SK-N-SH (cell line): ENCODE data around the gene SPAG5. TPM values are rescaled to one million over a fixed set of nuclear protein-coding genes. Genes with fewer than 3 reads are reported as not detected.

ENCODE experiments used
- CTCF ChIA-PET: fragments of 300-600, 350-600 bp; formaldehyde crosslinking; extraction: SDS; loops from one replicate; lab custom pipeline; 2021; lab: Yijun Ruan, JAX
- POLR2A ChIA-PET: fragments of 350-600 bp; sonication (Branson Sonifier 250); formaldehyde crosslinking; extraction: SDS; loops from one replicate; lab custom pipeline; 2020; ENCODE audit warnings: antibody characterized with exemption, inconsistent platforms; lab: Yijun Ruan, JAX
- DNase-seq: peaks from one replicate; pipeline ENCODE4 v3.0.0; 2012
- H2AFZ ChIP-seq: fragments of 200-600 bp; sonication (generic); 2 replicates; pipeline ENCODE4 v1.8.1; 2016; ENCODE audit warnings: antibody characterized with exemption, mild to moderate bottlenecking, low read depth
- H3F3A ChIP-seq: fragments of 200-600 bp; sonication (generic); replicated peaks from 2 replicates; pipeline ENCODE3; 2016; ENCODE audit warnings: antibody characterized with exemption, mild to moderate bottlenecking; ENCODE audit not compliant: insufficient read depth
- H3K27ac ChIP-seq, 2 experiments: fragments of 200-500 bp in 1 of 2; fragments of 200-600 bp in 1 of 2; sonication (Bioruptor generic) in 1 of 2; sonication (generic), shearing (Covaris generic) in 1 of 2; 2 replicates each; pipeline versions ENCODE4 v1.5.1 to v1.6.1; 2014 to 2016; ENCODE audit warnings: low read depth in 2 of 2, inconsistent platforms in 1 of 2, low read length in 1 of 2, mild to moderate bottlenecking in 1 of 2, mixed read lengths in 1 of 2
- H3K27me3 ChIP-seq: fragments of 200-600 bp; sonication (generic), shearing (Covaris generic); 2 replicates; pipeline ENCODE4 v1.6.1; 2016; ENCODE audit warnings: mixed run types; ENCODE audit not compliant: insufficient read depth
- H3K36me3 ChIP-seq, 2 experiments: fragments of 200-500 bp in 1 of 2; fragments of 200-600 bp in 1 of 2; sonication (Bioruptor generic) in 1 of 2; sonication (generic) in 1 of 2; replicated peaks in 1 of 2; 2 replicates each; pipeline versions ENCODE3 to v1.5.1; 2014 to 2016; ENCODE audit warnings: low read length in 1 of 2, mild to moderate bottlenecking in 1 of 2; ENCODE audit not compliant: insufficient read depth in 2 of 2, control insufficient read depth in 1 of 2
- H3K4me1 ChIP-seq, 2 experiments: fragments of 200-500 bp in 1 of 2; fragments of 200-600 bp in 1 of 2; sonication (Bioruptor generic) in 1 of 2; sonication (generic), shearing (Covaris generic) in 1 of 2; 2 replicates each; pipeline versions ENCODE4 v1.5.1 to v1.6.1; 2014 to 2016; ENCODE audit warnings: low read depth in 1 of 2, low read length in 1 of 2, mixed run types in 1 of 2; ENCODE audit not compliant: insufficient read depth in 2 of 2, control insufficient read depth in 1 of 2
- H3K4me2 ChIP-seq: fragments of 200-600 bp; sonication (generic), shearing (Covaris generic); 2 replicates; pipeline ENCODE4 v1.6.1; 2017; ENCODE audit warnings: mixed run types
- H3K4me3 ChIP-seq, 2 experiments: fragments of 200-500 bp in 1 of 2; fragments of 200-600 bp in 1 of 2; sonication (Bioruptor generic) in 1 of 2; sonication (generic), shearing (Covaris generic) in 1 of 2; 2 replicates each; pipeline versions ENCODE4 v1.5.1 to v1.8.1; 2014 to 2016; ENCODE audit warnings: low read depth in 2 of 2, inconsistent platforms in 1 of 2, low read length in 1 of 2, mild to moderate bottlenecking in 1 of 2, mixed read lengths in 1 of 2, moderate library complexity in 1 of 2
- H3K79me2 ChIP-seq: fragments of 200-600 bp; sonication (generic); 2 replicates; pipeline ENCODE4 v1.8.1; 2017; ENCODE audit warnings: mild to moderate bottlenecking; ENCODE audit not compliant: insufficient read depth
- H3K9ac ChIP-seq: fragments of 200-600 bp; sonication (generic); 2 replicates; pipeline ENCODE4 v1.6.1; 2017; ENCODE audit warnings: mixed run types
- H3K9me2 ChIP-seq: fragments of 200-600 bp; sonication (generic); 2 replicates; pipeline ENCODE4 v1.6.1; 2017; ENCODE audit warnings: mixed run types
- H3K9me3 ChIP-seq: fragments of 200-600 bp; sonication (generic); 2 replicates; pipeline ENCODE4 v1.6.1; 2017; ENCODE audit warnings: mixed run types, mild to moderate bottlenecking, moderate library complexity
- H4K20me1 ChIP-seq: fragments of 200-600 bp; sonication (generic); 2 replicates; pipeline ENCODE4 v1.6.1; 2017; ENCODE audit warnings: mild to moderate bottlenecking, mixed run types; ENCODE audit not compliant: insufficient read depth
- CHD2 ChIP-seq: fragments of 150-350 bp; IDR thresholded peaks from 2 replicates; pipeline ENCODE4 v1.6.1; 2018; ENCODE audit warnings: low read length; ENCODE audit not compliant: partially characterized antibody
- ELF1 ChIP-seq: IDR thresholded peaks from 2 replicates; pipeline ENCODE4 v1.4.0; 2012
- EP300 ChIP-seq, 2 experiments: IDR thresholded peaks; 2 replicates each; pipeline versions ENCODE4 v1.4.0 to v1.6.1; 2012; ENCODE audit warnings: borderline replicate concordance in 1 of 2, low read depth in 1 of 2, low read length in 1 of 2
- EZH2phosphoT487 ChIP-seq: fragments of 200-600 bp; sonication (generic); IDR thresholded peaks from 2 replicates; pipeline ENCODE4 v1.6.1; 2017; ENCODE audit warnings: low read depth, mixed run types, mild to moderate bottlenecking, antibody characterized with exemption, moderate library complexity, borderline replicate concordance
- FOSL2 ChIP-seq: IDR thresholded peaks from 2 replicates; pipeline ENCODE4 v1.4.0; 2012; ENCODE audit warnings: low read depth, mild to moderate bottlenecking, moderate library complexity, borderline replicate concordance
- FOXJ3 ChIP-seq: sonication (generic); formaldehyde crosslinking; IDR thresholded peaks from 2 replicates; pipeline ENCODE4 v1.5.1; 2020; ENCODE audit warnings: mild to moderate bottlenecking, missing genetic modification reagents
- FOXM1 ChIP-seq: IDR thresholded peaks from 2 replicates; pipeline ENCODE4 v1.4.0; 2012; ENCODE audit warnings: low read depth, mild to moderate bottlenecking
- GABPA ChIP-seq: IDR thresholded peaks from 2 replicates; pipeline ENCODE4 v1.4.0; 2012; ENCODE audit warnings: low read depth, mild to moderate bottlenecking
- GATA2 ChIP-seq: sonication (generic); formaldehyde crosslinking; IDR thresholded peaks from 2 replicates; pipeline ENCODE4 v1.5.0; 2020; ENCODE audit warnings: mild to moderate bottlenecking, missing genetic modification reagents
- IRF3 ChIP-seq: fragments of 150-350 bp; IDR thresholded peaks from 2 replicates; pipeline ENCODE4 v1.6.1; 2016; ENCODE audit warnings: mild to moderate bottlenecking, low read depth, low read length
- JUND ChIP-seq: IDR thresholded peaks from 2 replicates; pipeline ENCODE4 v1.4.0; 2012
- MEF2A ChIP-seq: IDR thresholded peaks from 2 replicates; pipeline ENCODE4 v1.4.0; 2012; ENCODE audit warnings: low read depth, borderline replicate concordance
- MXI1 ChIP-seq: IDR thresholded peaks from 2 replicates; pipeline ENCODE4 v1.6.1; 2012; ENCODE audit warnings: mild to moderate bottlenecking, low read depth, low read length, improper control_type of control experiment
- NFIC ChIP-seq: IDR thresholded peaks from 2 replicates; pipeline ENCODE4 v1.4.0; 2012; ENCODE audit warnings: borderline replicate concordance
- NRF1 ChIP-seq: IDR thresholded peaks from 2 replicates; pipeline ENCODE4 v1.6.1; 2012; ENCODE audit warnings: low read depth, mild to moderate bottlenecking, low read length
- POLR2AphosphoS5 ChIP-seq: IDR thresholded peaks from 2 replicates; pipeline ENCODE4 v1.6.1; 2012; ENCODE audit warnings: low read depth, low read length
- RAD21 ChIP-seq: IDR thresholded peaks from 2 replicates; pipeline ENCODE4 v1.6.1; 2012; ENCODE audit warnings: mild to moderate bottlenecking, low read length
- RCOR1 ChIP-seq: fragments of 150-350 bp; IDR thresholded peaks from 2 replicates; pipeline ENCODE4 v1.6.1; 2017; ENCODE audit warnings: antibody characterized with exemption, low read length
- RFX5 ChIP-seq: IDR thresholded peaks from 2 replicates; pipeline ENCODE4 v1.6.1; 2012; ENCODE audit warnings: mild to moderate bottlenecking, improper control_type of control experiment, low read length
- RXRA ChIP-seq: IDR thresholded peaks from 2 replicates; pipeline ENCODE4 v1.4.0; 2012; ENCODE audit warnings: low read depth, mild to moderate bottlenecking, borderline replicate concordance
- SIN3A ChIP-seq: IDR thresholded peaks from 2 replicates; pipeline ENCODE4 v1.6.1; 2012; ENCODE audit warnings: low read depth, mild to moderate bottlenecking, low read length, moderate library complexity, borderline replicate concordance
- SMC3 ChIP-seq: IDR thresholded peaks from 2 replicates; pipeline ENCODE4 v1.6.1; 2012; ENCODE audit warnings: low read depth, low read length, improper control_type of control experiment
- TAF1 ChIP-seq: IDR thresholded peaks from 2 replicates; pipeline ENCODE4 v1.6.1; 2012; ENCODE audit warnings: low read depth, mild to moderate bottlenecking, low read length, moderate library complexity, borderline replicate concordance
- TEAD4 ChIP-seq: IDR thresholded peaks from 2 replicates; pipeline ENCODE4 v1.4.0; 2012; ENCODE audit warnings: mild to moderate bottlenecking, borderline replicate concordance; ENCODE audit not compliant: insufficient read depth
- YY1 ChIP-seq: IDR thresholded peaks from 2 replicates; pipeline ENCODE4 v1.4.0; 2012; ENCODE audit warnings: low read depth, mild to moderate bottlenecking
- WGBS: methylation state at CpG from one replicate; pipeline ENCODE4 v1.1.6; 2017; ENCODE audit warnings: low lambda C conversion rate; 5-methylcytosine and 5-hydroxymethylcytosine counted together
- polyA plus RNA-seq, 3 experiments: library from polyadenylated mRNA; depleted of rRNA; stranded (reverse); fragments of >200 nt; gene quantifications; 2 replicates each; pipeline ENCODE4 v1.2.3, GENCODE V29; 2012
- TF ChIP-seq, protein P1 (sequence below): IDR thresholded peaks from 2 replicates; pipeline ENCODE4 v1.4.0; 2012; ENCODE audit warnings: low read depth, borderline replicate concordance
- TF ChIP-seq, protein P2 (sequence below): fragments of 150-350 bp; IDR thresholded peaks from 2 replicates; pipeline ENCODE4 v1.6.1; 2017; ENCODE audit warnings: antibody characterized with exemption, low read length, low read depth, borderline replicate concordance
- TF ChIP-seq, protein P3 (sequence below): IDR thresholded peaks from 2 replicates; pipeline ENCODE4 v1.4.0; 2012; ENCODE audit warnings: low read depth
- TF ChIP-seq, protein P4 (sequence below): IDR thresholded peaks from 2 replicates; pipeline ENCODE4 v1.4.0; 2012; ENCODE audit warnings: low read depth, borderline replicate concordance

The SPAG5 gene
- polyA plus RNA-seq (2012; rRNA removed): 36.5 and 42.3 TPM in 2 replicates
- polyA plus RNA-seq (2012; cell fraction: cytosol; rRNA removed): 28.0 and 31.0 TPM in 2 replicates
- polyA plus RNA-seq (2012; cell fraction: nucleus; rRNA removed): 100 and 104 TPM in 2 replicates

DNA sequence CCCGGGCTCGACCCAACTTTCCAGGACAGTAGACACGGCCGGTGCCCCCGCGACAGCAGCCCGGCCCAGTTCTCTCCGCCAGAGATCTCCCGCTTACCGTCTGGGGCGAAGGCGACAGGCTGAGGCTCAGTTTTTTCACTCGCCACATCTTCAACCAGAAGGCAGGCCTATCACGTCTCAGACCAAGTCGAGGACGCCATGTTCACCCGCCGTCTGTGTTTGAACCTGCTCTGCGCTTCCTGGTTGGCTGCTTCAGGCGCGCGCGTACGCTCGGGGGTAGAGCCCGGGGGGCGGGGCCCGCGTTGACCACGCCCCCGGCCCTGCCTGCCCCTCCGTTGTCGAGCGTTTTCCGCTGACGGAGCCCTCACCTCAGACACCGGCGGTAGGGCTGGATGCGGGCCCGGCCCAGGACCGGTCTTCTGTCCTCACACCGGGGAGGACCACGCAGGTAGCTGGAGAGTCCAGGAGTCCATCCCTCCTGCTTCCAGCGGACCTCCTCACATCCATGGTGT is at the start of gene SPAG5:
Gene SPAG5 (minus strand): TSS at position 227 of the 512 bp plus-strand sequence. CDS start 79 bp downstream, at position 148.
- ChIA-PET POLR2A (interaction anchor here (0.6 to 0.8 kb wide), 2 partner anchors 17 to 27 kb away, joined by 3 read pairs; no protein-coding TSS in a partner anchor), CTCF (interaction anchor here (0.6 to 2.3 kb wide), 7 partner anchors 10 to 52 kb away, joined by 3 to 7 read pairs (median 4); partner anchors contain the start of gene BLTP2)
- Histone ChIP-seq H3K9me3 (no peaks in the 10 kb centered on the region), H3F3A (peaks cover 25% of the 10 kb centered on the region), H3K4me1 (peaks cover 6 to 9% of the 10 kb centered on the region in 2 experiments; a peak in 1 of 4 replicates), H3K27me3 (no peaks in the 10 kb centered on the region), H3K27ac (peak within 1 kb of the TSS; percentile 75 to 94), H3K9me2 (no peaks in the 10 kb centered on the region), H3K9ac (peak within 1 kb of the TSS; percentile 87), H4K20me1 (no peaks in the 10 kb centered on the region), H3K79me2 (peaks cover 46% of the 10 kb centered on the region), H3K36me3 (peaks cover 0 to 3% of the 10 kb centered on the region in 2 experiments), H2AFZ (peak within 1 kb of the TSS; percentile 93), H3K4me3 (peak within 1 kb of the TSS; percentile 65 to 83), H3K4me2 (peak within 1 kb of the TSS; percentile 93)
- 0% methylated on average over 5 of the region's 44 CpGs for WGBS
- peak; percentile 99 for DNase-seq
- peak; percentile 34; the same call in 1 of the 2 replicates for TF ChIP-seq NRF1
- peak; percentile 90 for TF ChIP-seq MXI1
- TF ChIP-seq RAD21: no peak
- no peak for TF ChIP-seq GATA2
- peak; percentile 73; the same call in 1 of the 2 replicates for TF ChIP-seq SIN3A
- TF ChIP-seq FOXM1: peak; percentile 87
- TF ChIP-seq, protein P1, sequence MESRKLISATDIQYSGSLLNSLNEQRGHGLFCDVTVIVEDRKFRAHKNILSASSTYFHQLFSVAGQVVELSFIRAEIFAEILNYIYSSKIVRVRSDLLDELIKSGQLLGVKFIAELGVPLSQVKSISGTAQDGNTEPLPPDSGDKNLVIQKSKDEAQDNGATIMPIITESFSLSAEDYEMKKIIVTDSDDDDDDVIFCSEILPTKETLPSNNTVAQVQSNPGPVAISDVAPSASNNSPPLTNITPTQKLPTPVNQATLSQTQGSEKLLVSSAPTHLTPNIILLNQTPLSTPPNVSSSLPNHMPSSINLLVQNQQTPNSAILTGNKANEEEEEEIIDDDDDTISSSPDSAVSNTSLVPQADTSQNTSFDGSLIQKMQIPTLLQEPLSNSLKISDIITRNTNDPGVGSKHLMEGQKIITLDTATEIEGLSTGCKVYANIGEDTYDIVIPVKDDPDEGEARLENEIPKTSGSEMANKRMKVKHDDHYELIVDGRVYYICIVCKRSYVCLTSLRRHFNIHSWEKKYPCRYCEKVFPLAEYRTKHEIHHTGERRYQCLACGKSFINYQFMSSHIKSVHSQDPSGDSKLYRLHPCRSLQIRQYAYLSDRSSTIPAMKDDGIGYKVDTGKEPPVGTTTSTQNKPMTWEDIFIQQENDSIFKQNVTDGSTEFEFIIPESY: no peak
- TF ChIP-seq TEAD4: no peak
- no peak for TF ChIP-seq GABPA
- no peak for TF ChIP-seq EP300 (IDR thresholded peaks at IDR 0.05; ENCODE audit: borderline replicate concordance in 1 of 2, low read depth in 1 of 2, low read length in 1 of 2)
- TF ChIP-seq NFIC: no peak
- TF ChIP-seq TAF1: peak; percentile 82
- no peak for TF ChIP-seq FOSL2
- TF ChIP-seq, protein P2, sequence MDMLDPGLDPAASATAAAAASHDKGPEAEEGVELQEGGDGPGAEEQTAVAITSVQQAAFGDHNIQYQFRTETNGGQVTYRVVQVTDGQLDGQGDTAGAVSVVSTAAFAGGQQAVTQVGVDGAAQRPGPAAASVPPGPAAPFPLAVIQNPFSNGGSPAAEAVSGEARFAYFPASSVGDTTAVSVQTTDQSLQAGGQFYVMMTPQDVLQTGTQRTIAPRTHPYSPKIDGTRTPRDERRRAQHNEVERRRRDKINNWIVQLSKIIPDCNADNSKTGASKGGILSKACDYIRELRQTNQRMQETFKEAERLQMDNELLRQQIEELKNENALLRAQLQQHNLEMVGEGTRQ: no peak
- no peak for TF ChIP-seq RCOR1
- no peak for TF ChIP-seq CHD2
- no peak for TF ChIP-seq IRF3
- TF ChIP-seq FOXJ3 (CRISPR knock-in tag): no peak
- TF ChIP-seq YY1: peak; percentile 86
- TF ChIP-seq, protein P3, sequence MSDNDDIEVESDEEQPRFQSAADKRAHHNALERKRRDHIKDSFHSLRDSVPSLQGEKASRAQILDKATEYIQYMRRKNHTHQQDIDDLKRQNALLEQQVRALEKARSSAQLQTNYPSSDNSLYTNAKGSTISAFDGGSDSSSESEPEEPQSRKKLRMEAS: peak; percentile 71; the same call in 1 of the 2 replicates
- TF ChIP-seq RXRA: no peak
- TF ChIP-seq SMC3: no peak
- TF ChIP-seq, protein P4, sequence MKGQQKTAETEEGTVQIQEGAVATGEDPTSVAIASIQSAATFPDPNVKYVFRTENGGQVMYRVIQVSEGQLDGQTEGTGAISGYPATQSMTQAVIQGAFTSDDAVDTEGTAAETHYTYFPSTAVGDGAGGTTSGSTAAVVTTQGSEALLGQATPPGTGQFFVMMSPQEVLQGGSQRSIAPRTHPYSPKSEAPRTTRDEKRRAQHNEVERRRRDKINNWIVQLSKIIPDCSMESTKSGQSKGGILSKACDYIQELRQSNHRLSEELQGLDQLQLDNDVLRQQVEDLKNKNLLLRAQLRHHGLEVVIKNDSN: no peak
- TF ChIP-seq POLR2AphosphoS5: peak; percentile 61; the same call in 1 of the 2 replicates
- TF ChIP-seq RFX5: no peak
- no peak for TF ChIP-seq MEF2A
- TF ChIP-seq ELF1: peak; percentile 46; the same call in 1 of the 2 replicates
- TF ChIP-seq JUND: no peak
- TF ChIP-seq EZH2phosphoT487: no peak
